VCaP (cell line): Measurements from ENCODE around the gene TRIM37.

Experiments used
- H3K27ac ChIP-seq: fragments of 450-650 bp; 2 replicates; pipeline ENCODE4 v1.5.1; 2017
- CTCF ChIP-seq: fragments of 450-650 bp; conservative IDR thresholded peaks from 2 replicates; pipeline ENCODE4 v1.5.1; 2017; ENCODE audit warnings: mild to moderate bottlenecking, moderate library complexity

The TRIM37 gene

GRCh38 chr17:58989629-58990028 lies 117.1 kb downstream of the TRIM37 start:
- no peak overlapping the region for H3K27ac ChIP-seq
- TF ChIP-seq CTCF, result no peak

GRCh38 chr17:58985971-58986370 lies 120.7 kb downstream of the TRIM37 start:
- no peak for TF ChIP-seq CTCF
- no peak overlapping the region for H3K27ac ChIP-seq

- TF ChIP-seq CTCF, result no peak
- no peak overlapping the region; the same call in 1 of the 2 replicates for H3K27ac ChIP-seq
Observed at GRCh38 chr17:58985367-58985766, 121.3 kb downstream of the TRIM37 start.

- H3K27ac ChIP-seq, result no peak overlapping the region; the same call in 1 of the 2 replicates
- TF ChIP-seq CTCF, result no peak
Observed at GRCh38 chr17:58982626-58983025, 124.1 kb downstream of the TRIM37 start.

- no peak overlapping the region for H3K27ac ChIP-seq
- no peak for TF ChIP-seq CTCF
Observed at GRCh38 chr17:58980706-58981481, 125.8 kb downstream of the TRIM37 start.

GRCh38 chr17:58976541-58976940 lies 130.1 kb downstream of the TRIM37 start:
- TF ChIP-seq CTCF, result no peak
- H3K27ac ChIP-seq, result no peak overlapping the region

- no peak for TF ChIP-seq CTCF
- no peak overlapping the region for H3K27ac ChIP-seq
Observed at GRCh38 chr17:58974354-58974753, 132.3 kb downstream of the TRIM37 start.
